ENCODE measurements around the gene RAB22A.

The RAB22A gene

DNA sequence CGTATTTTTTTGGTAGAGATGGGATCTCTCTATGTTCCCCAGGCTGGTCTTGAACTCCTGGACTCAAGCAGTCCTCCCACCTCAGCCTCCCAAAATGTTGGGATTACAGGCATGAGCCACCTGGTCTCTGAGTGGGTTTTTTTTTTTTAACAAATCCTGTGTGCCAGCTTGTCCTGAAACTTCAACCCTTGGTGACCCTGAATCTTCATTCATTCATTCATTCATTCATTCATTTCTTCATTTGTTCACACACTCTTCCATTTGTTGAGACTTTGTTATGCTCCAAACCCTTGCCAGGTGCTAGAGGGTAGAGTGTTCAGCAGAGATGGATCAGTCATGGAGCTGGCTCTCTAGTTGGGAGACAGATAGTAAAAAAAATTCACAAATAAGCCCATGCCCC, 67.5 kb downstream of the RAB22A start:
- Mint-ChIP-seq H3K27me3 (ENCODE audit: low read depth, poor library complexity) (peaks cover 21% of the 10 kb centered on the region), H3K4me3 (peak overlapping the region; percentile 50), H3K4me1 (peaks cover 45% of the 10 kb centered on the region), H3K9me3 (peaks cover 15% of the 10 kb centered on the region), H3K27ac (no peak overlapping the region), H3K36me3 (ENCODE audit: low read depth) (peaks cover 8% of the 10 kb centered on the region)
- TF ChIP-seq, protein P1, sequence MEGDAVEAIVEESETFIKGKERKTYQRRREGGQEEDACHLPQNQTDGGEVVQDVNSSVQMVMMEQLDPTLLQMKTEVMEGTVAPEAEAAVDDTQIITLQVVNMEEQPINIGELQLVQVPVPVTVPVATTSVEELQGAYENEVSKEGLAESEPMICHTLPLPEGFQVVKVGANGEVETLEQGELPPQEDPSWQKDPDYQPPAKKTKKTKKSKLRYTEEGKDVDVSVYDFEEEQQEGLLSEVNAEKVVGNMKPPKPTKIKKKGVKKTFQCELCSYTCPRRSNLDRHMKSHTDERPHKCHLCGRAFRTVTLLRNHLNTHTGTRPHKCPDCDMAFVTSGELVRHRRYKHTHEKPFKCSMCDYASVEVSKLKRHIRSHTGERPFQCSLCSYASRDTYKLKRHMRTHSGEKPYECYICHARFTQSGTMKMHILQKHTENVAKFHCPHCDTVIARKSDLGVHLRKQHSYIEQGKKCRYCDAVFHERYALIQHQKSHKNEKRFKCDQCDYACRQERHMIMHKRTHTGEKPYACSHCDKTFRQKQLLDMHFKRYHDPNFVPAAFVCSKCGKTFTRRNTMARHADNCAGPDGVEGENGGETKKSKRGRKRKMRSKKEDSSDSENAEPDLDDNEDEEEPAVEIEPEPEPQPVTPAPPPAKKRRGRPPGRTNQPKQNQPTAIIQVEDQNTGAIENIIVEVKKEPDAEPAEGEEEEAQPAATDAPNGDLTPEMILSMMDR (IDR thresholded peaks at IDR 0.05), result no peak
- DNase-seq, result no peak

DNA sequence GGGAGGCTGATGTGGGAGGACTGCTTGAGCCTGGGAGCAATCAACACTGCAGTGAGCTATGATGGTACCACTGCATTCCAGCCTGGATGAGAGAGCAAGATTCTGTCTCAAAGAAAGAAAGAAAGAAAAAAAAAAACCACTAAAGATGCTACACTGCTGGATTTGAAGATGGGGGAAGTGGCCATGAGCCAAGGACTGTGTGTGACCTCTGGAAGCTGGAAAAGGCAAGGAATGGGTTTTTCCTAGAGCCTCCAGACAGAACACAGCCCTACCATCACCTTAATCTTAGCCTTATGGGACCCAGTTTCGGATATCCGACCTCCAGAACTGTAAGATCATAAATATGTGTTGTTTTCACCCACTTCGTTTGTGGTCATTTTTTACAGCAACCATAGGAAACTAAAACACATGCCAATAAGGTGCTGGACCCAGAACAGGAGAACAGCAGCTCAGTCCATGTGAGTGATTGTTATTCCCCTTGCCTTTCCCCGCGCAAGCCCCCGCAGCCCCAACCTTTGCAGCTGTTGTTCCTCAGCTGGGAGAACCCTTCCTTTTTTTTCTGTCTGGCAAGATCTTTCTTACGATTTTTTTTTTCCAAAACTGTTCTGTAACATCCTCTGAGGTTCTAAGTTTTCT, 68.4 kb downstream of the RAB22A start:
- no peak for DNase-seq
- H3K36me3 Mint-ChIP-seq (ENCODE audit: low read depth), result peaks cover 8% of the 10 kb centered on the region
- H3K9me3 Mint-ChIP-seq, result peaks cover 24% of the 10 kb centered on the region
- H3K27ac Mint-ChIP-seq, result no peak overlapping the region
- TF ChIP-seq, protein P1 (IDR thresholded peaks at IDR 0.05), result no peak
- no peak overlapping the region for H3K4me3 Mint-ChIP-seq
- peaks cover 37% of the 10 kb centered on the region for H3K4me1 Mint-ChIP-seq
- peaks cover 19% of the 10 kb centered on the region for H3K27me3 Mint-ChIP-seq (ENCODE audit: low read depth, poor library complexity)

DNA sequence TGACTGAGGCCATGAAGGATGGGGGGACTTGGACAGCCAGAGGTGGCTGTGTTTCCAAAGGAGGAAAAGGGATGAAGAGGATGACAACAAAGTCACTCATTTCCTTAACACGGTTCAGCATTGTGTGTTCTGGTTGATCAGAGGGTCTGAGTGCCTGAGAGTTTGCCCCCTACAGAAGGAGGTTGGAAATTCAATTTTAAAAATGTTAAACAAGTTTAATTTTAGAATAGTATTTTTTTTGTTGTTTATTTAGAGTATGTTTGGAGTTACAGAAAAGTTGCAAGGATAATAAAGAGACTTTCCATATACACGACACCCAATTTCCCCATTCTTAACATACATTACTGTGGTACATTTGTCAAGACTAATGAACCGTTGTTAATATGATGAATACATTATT, 69.2 kb downstream of the RAB22A start:
- Mint-ChIP-seq H3K4me1 (peaks cover 32% of the 10 kb centered on the region), H3K9me3 (peaks cover 24% of the 10 kb centered on the region), H3K27ac (no peak overlapping the region), H3K4me3 (no peak overlapping the region), H3K27me3 (ENCODE audit: low read depth, poor library complexity) (peaks cover 19% of the 10 kb centered on the region), H3K36me3 (ENCODE audit: low read depth) (peaks cover 8% of the 10 kb centered on the region)
- no peak for DNase-seq
- TF ChIP-seq, protein P1 (IDR thresholded peaks at IDR 0.05), result no peak

DNA sequence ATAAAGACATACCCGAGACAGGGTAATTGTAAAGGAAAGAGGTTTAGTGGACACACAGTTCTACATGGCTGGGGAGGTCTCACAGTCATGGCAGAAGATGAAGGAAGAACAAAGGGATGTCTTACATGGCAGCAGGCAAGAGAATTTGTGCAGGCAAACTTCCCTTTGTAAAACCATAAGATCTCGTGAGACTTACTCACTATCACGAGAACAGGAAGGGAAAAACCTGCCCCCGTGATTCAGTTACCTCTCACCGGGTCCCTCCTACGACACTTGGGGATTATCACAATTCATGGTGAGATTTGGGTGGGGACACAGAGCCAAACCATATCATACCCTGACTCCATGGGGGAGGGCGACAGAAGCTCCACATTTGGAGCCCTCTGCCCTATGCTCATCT, 72.1 kb downstream of the RAB22A start:
- no peak for DNase-seq

DNA sequence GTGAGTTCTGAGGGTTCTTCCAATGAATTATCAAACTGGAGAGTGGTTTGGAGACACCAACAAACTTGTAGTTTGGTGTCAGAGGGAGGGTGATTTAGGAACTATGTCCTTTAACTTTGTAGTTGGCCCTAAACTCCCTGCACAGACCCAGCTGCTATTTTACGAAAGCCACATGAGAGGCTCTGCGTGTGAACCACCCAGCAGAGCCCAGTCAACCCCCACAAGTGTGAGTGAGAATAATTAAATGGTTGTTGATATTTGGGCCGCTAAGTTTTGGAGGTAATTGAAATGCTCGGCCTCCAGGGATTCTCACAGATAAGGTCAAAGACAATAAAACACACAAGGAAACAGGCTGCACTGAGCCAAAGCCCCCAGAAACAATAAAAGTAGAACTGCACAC, 72.6 kb downstream of the RAB22A start:
- no peak overlapping the region for H3K4me3 Mint-ChIP-seq
- H3K36me3 Mint-ChIP-seq (ENCODE audit: low read depth), result peaks cover 8% of the 10 kb centered on the region
- peaks cover 31% of the 10 kb centered on the region for H3K9me3 Mint-ChIP-seq
- TF ChIP-seq, protein P1 (IDR thresholded peaks at IDR 0.05), result no peak
- H3K27ac Mint-ChIP-seq, result no peak overlapping the region
- no peak for DNase-seq
- H3K4me1 Mint-ChIP-seq, result peaks cover 9% of the 10 kb centered on the region
- peaks cover 17% of the 10 kb centered on the region for H3K27me3 Mint-ChIP-seq (ENCODE audit: low read depth, poor library complexity)

More for the DNA sequence above, 72.1 kb downstream of the RAB22A start:
- Mint-ChIP-seq H3K9me3 (peaks cover 27% of the 10 kb centered on the region), H3K36me3 (ENCODE audit: low read depth) (peaks cover 8% of the 10 kb centered on the region), H3K27me3 (ENCODE audit: low read depth, poor library complexity) (peaks cover 15% of the 10 kb centered on the region), H3K4me1 (peaks cover 6% of the 10 kb centered on the region), H3K4me3 (no peak overlapping the region), H3K27ac (no peak overlapping the region)
- TF ChIP-seq, protein P1 (IDR thresholded peaks at IDR 0.05), result no peak

DNA sequence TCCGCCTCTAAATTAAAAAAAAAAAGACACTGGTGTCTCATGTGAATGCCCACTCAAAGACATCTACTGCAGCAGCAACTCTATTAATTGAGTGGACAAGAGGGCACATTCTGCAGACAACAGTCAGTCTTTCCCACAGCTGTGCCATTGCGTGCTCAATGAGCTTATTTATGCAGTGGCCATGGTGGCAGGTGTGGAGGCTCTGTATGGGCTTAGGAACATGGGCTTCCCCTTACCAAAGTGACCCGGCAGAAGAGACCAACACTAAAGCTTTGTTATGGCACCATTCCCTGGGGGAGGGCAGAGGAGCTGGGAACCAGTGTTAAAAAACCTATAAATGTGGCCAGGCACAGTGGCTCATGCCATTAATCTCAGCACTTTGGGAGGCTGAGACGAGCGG, 75.3 kb downstream of the RAB22A start:
- Mint-ChIP-seq H3K27ac (no peak overlapping the region), H3K4me3 (no peak overlapping the region), H3K9me3 (peaks cover 38% of the 10 kb centered on the region), H3K4me1 (peaks cover 8% of the 10 kb centered on the region), H3K27me3 (ENCODE audit: low read depth, poor library complexity) (peaks cover 13% of the 10 kb centered on the region), H3K36me3 (ENCODE audit: low read depth) (peaks cover 8% of the 10 kb centered on the region)
- TF ChIP-seq, protein P1 (IDR thresholded peaks at IDR 0.05), result no peak
- no peak for DNase-seq
